Mammary epithelial cell (primary cell): ENCODE data around the gene KCNA2.

Source experiments
- CTCF ChIP-seq, 2 donors: IDR thresholded peaks in 1 of 2; conservative IDR thresholded peaks in 1 of 2; 2 replicates each; pipeline ENCODE4 v1.5.1; 2011 to 2012; ENCODE audit warnings: inconsistent platforms in 2 of 2, low read length in 2 of 2, mild to moderate bottlenecking in 2 of 2, control low read depth in 1 of 2, low read depth in 1 of 2; ENCODE audit not compliant: insufficient read depth in 1 of 2; ENCODE audit errors: extremely low read depth in 1 of 2
- EZH2 ChIP-seq: IDR thresholded peaks from 2 replicates; pipeline ENCODE4 v1.6.1; 2012; ENCODE audit warnings: low read length, inconsistent platforms, borderline replicate concordance

DNA sequence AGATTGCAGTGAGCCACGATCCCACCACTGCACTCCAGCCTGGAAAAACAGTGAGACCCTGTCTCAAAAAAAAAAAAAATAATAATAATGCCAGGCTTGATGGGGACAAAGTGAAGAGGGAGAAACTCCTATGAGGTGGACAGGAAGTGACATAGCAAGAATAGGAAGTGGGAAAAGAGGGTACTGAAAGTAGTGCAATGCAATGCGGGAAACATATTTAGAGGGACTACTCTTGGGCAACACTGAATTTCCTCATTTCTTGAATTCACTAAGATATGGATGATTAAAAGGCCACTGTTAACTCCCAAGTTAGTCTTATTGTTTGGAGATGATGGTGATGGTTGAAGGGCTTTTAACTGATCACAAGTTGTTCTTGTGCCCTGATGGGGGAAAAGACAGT, 21.6 kb upstream of the KCNA2 start:
- TF ChIP-seq CTCF (conservative IDR thresholded peaks at IDR 0.05 in 1 of 2, IDR thresholded peaks at IDR 0.05 in 1 of 2; ENCODE audit: extremely low read depth in 1 of 2, insufficient read depth in 1 of 2, low read depth in 1 of 2, low read length in 2 of 2) (no peak), EZH2 (no peak)
